ENCODE data around the gene CFAP45. TPM values are rescaled to one million over a fixed set of nuclear protein-coding genes. Genes with fewer than 3 reads are reported as not detected.

The CFAP45 gene
- total and polyA plus RNA-seq, 9 of the 15 experiments (the other 6 are each of a cell fraction or from before 2014, with no cell fraction given): 0.65 to 2.4 (median 1.5) TPM

DNA sequence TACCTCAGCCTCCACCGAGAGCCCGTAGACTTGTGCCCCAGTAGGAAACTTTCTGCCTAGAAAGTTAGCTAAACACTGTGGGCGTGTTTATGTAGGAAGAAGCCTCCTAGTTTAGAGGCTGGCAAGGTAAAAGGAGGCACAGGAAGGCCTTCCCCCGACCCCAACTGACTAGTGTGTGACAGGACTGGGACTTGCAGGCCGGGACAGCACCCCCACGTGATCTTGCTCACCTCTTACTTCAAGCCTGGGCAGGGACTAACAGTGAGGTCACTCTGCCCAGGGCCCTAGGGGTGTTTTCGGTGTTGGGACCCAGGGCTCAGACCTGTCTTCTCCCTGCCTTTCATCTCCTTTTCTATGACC is 25.7 kb upstream of the CFAP45 start (continued):
- TF ChIP-seq, protein P1, sequence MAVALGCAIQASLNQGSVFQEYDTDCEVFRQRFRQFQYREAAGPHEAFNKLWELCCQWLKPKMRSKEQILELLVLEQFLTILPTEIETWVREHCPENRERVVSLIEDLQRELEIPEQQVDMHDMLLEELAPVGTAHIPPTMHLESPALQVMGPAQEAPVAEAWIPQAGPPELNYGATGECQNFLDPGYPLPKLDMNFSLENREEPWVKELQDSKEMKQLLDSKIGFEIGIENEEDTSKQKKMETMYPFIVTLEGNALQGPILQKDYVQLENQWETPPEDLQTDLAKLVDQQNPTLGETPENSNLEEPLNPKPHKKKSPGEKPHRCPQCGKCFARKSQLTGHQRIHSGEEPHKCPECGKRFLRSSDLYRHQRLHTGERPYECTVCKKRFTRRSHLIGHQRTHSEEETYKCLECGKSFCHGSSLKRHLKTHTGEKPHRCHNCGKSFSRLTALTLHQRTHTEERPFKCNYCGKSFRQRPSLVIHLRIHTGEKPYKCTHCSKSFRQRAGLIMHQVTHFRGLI (CRISPR knock-in tag; IDR thresholded peaks at IDR 0.05): no peak
- TF ChIP-seq, protein P2, sequence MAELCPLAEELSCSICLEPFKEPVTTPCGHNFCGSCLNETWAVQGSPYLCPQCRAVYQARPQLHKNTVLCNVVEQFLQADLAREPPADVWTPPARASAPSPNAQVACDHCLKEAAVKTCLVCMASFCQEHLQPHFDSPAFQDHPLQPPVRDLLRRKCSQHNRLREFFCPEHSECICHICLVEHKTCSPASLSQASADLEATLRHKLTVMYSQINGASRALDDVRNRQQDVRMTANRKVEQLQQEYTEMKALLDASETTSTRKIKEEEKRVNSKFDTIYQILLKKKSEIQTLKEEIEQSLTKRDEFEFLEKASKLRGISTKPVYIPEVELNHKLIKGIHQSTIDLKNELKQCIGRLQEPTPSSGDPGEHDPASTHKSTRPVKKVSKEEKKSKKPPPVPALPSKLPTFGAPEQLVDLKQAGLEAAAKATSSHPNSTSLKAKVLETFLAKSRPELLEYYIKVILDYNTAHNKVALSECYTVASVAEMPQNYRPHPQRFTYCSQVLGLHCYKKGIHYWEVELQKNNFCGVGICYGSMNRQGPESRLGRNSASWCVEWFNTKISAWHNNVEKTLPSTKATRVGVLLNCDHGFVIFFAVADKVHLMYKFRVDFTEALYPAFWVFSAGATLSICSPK (IDR thresholded peaks at IDR 0.05; ENCODE audit: borderline replicate concordance): no peak
- no peak for TF ChIP-seq BRCA1 (IDR thresholded peaks at IDR 0.05)
- no peak for TF ChIP-seq BRCA1 (CRISPR knock-in tag; IDR thresholded peaks at IDR 0.05)
- TF ChIP-seq GMEB1 (CRISPR knock-in tag; IDR thresholded peaks at IDR 0.05): no peak
- no peak for TF ChIP-seq PHB2 (IDR thresholded peaks at IDR 0.05; ENCODE audit: low read depth)
- no peak for TF ChIP-seq SREBF1 (IDR thresholded peaks at IDR 0.05; ENCODE audit: borderline replicate concordance, low read depth, low read length)
- peak; percentile 14; the same call in 1 of the 2 replicates for TF ChIP-seq ZNF263 (CRISPR knock-in tag; IDR thresholded peaks at IDR 0.05; ENCODE audit: borderline replicate concordance)
- no peak; the same call in 1 of the 2 replicates for TF ChIP-seq ZNF609 (CRISPR knock-in tag; IDR thresholded peaks at IDR 0.05; ENCODE audit: borderline replicate concordance)
- no peak for TF ChIP-seq ZBTB1 (CRISPR knock-in tag; IDR thresholded peaks at IDR 0.05; ENCODE audit: borderline replicate concordance, low read depth)
- TF ChIP-seq GATAD2B (IDR thresholded peaks at IDR 0.05; ENCODE audit: borderline replicate concordance): no peak
- TF ChIP-seq, protein P3, sequence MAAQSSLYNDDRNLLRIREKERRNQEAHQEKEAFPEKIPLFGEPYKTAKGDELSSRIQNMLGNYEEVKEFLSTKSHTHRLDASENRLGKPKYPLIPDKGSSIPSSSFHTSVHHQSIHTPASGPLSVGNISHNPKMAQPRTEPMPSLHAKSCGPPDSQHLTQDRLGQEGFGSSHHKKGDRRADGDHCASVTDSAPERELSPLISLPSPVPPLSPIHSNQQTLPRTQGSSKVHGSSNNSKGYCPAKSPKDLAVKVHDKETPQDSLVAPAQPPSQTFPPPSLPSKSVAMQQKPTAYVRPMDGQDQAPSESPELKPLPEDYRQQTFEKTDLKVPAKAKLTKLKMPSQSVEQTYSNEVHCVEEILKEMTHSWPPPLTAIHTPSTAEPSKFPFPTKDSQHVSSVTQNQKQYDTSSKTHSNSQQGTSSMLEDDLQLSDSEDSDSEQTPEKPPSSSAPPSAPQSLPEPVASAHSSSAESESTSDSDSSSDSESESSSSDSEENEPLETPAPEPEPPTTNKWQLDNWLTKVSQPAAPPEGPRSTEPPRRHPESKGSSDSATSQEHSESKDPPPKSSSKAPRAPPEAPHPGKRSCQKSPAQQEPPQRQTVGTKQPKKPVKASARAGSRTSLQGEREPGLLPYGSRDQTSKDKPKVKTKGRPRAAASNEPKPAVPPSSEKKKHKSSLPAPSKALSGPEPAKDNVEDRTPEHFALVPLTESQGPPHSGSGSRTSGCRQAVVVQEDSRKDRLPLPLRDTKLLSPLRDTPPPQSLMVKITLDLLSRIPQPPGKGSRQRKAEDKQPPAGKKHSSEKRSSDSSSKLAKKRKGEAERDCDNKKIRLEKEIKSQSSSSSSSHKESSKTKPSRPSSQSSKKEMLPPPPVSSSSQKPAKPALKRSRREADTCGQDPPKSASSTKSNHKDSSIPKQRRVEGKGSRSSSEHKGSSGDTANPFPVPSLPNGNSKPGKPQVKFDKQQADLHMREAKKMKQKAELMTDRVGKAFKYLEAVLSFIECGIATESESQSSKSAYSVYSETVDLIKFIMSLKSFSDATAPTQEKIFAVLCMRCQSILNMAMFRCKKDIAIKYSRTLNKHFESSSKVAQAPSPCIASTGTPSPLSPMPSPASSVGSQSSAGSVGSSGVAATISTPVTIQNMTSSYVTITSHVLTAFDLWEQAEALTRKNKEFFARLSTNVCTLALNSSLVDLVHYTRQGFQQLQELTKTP (IDR thresholded peaks at IDR 0.05; ENCODE audit: low read depth in 1 of 2, partially characterized antibody in 2 of 2): no peak

Measured in K562 (cell line).